ENCODE data around the gene UBP1. TPM values are rescaled to one million over a fixed set of nuclear protein-coding genes. Genes with fewer than 3 reads are reported as not detected.
"Not testable (repeated sequence)": the region's sequence is repeated elsewhere in the genome, so short reads cannot be mapped to it uniquely, and the experiment has no call there.

The UBP1 gene
- total and polyA plus RNA-seq, 5 donors from 2014 or later: 9.3 to 92.9 (median 11.7) TPM

DNA sequence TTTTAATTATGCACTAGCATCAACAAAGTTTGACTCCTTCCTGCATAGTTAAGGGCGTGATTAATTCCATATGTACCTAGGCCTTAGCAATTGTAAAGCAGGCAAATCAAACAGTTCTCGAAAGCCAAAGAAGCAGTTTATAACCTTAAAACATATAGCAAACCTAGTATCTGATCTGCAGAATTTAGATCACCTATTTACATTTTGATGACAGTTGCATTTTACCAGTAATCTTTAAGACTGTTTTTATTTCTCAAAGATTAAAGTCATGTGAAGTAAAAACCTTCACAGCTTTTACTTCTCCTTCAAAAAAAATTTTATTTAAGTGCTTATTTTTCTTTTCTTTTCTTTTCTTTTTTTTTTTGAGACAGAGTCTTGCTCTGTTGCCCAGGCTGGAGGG is 20.9 kb upstream of the UBP1 start:
- Histone ChIP-seq H3K4me1 (ENCODE audit: control insufficient read depth, insufficient read depth, low read length, poor library complexity, severe bottlenecking) (no peaks in the 10 kb centered on the region), H3K4me3 (ENCODE audit: low read depth, low read length) (no peak overlapping the region), H3K27me3 (ENCODE audit: control insufficient read depth, insufficient read depth, low read length) (no peaks in the 10 kb centered on the region), H3K9me3 (ENCODE audit: control insufficient read depth in 2 of 2, low read length in 2 of 2) (no peaks in the 10 kb centered on the region), H3K36me3 (ENCODE audit: control insufficient read depth, insufficient read depth, low read length) (no peaks in the 10 kb centered on the region), H3K27ac (ENCODE audit: insufficient read depth, low read length, poor library complexity, severe bottlenecking) (no peak overlapping the region)
- H3K4me1 Mint-ChIP-seq: no peaks in the 10 kb centered on the region
- H3K4me3 Mint-ChIP-seq: no peak overlapping the region
- H3K27ac Mint-ChIP-seq: no peak overlapping the region
- no peak for DNase-seq
- H3K9me3 Mint-ChIP-seq: peaks cover 0 to 24% (median 3%) of the 10 kb centered on the region in 7 donors
- H3K27me3 Mint-ChIP-seq: no peaks in the 10 kb centered on the region
- peaks cover 19% of the 10 kb centered on the region for H3K36me3 Mint-ChIP-seq
- no peak for ATAC-seq (ENCODE audit: low read depth in 2 of 2)

DNA sequence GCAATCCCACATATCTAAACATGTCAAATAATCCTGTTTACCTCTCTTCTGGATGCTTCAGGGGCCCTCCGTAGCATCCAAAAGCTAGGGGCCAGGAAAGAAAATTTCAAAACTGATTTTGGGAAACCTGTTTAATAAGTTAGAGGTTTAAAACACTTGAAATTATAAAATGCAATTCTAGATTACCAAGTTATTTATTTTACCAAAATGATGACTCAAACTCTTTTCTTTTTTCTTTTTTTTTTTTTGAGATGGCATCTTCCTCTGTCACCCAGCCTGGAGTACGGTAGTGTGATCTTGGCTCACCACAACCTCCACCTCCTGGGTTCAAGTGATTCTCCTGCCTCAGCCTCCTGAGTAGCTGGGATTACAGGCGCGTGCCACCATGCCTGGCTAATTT is 19.4 kb upstream of the UBP1 start:
- not testable (repeated sequence) for ATAC-seq (ENCODE audit: low read depth in 2 of 2); H3K36me3 ChIP-seq (ENCODE audit: control insufficient read depth, insufficient read depth, low read length); H3K4me3 Mint-ChIP-seq; DNase-seq; H3K27me3 Mint-ChIP-seq; H3K9me3 ChIP-seq (ENCODE audit: control insufficient read depth in 2 of 2, low read length in 2 of 2); H3K27ac Mint-ChIP-seq; H3K4me3 ChIP-seq (ENCODE audit: low read depth, low read length); H3K27ac ChIP-seq (ENCODE audit: insufficient read depth, low read length, poor library complexity, severe bottlenecking); H3K4me1 Mint-ChIP-seq; H3K27me3 ChIP-seq (ENCODE audit: control insufficient read depth, insufficient read depth, low read length); H3K4me1 ChIP-seq (ENCODE audit: control insufficient read depth, insufficient read depth, low read length, poor library complexity, severe bottlenecking)
- Mint-ChIP-seq H3K9me3 (peaks cover 0 to 24% (median 3%) of the 10 kb centered on the region in 7 donors), H3K36me3 (peaks cover 19% of the 10 kb centered on the region)

DNA sequence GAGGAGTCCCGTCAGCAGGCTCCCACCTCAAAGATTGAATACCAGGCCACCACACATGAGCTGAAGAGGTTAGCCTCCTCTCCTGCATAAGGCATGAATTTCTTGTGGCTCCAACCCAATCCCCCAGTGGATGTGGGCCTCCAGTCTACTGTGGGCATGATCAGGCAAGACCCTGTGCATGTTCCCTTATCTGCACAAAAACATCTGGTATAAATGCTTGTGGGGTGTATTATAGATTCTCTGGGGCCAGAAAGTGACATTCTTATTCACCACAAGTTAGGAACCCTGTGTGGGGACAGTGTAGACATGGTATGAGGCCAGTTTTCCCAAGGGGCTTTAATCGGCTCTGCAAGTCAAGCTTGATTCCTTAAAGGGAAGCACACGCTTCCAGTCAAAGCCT is 18.2 kb upstream of the UBP1 start:
- Histone ChIP-seq H3K4me3 (ENCODE audit: low read depth, low read length) (no peak overlapping the region), H3K9me3 (ENCODE audit: control insufficient read depth in 2 of 2, low read length in 2 of 2) (no peaks in the 10 kb centered on the region), H3K27me3 (ENCODE audit: control insufficient read depth, insufficient read depth, low read length) (no peaks in the 10 kb centered on the region), H3K4me1 (ENCODE audit: control insufficient read depth, insufficient read depth, low read length, poor library complexity, severe bottlenecking) (no peaks in the 10 kb centered on the region), H3K27ac (ENCODE audit: insufficient read depth, low read length, poor library complexity, severe bottlenecking) (no peak overlapping the region), H3K36me3 (ENCODE audit: control insufficient read depth, insufficient read depth, low read length) (no peaks in the 10 kb centered on the region)
- Mint-ChIP-seq H3K4me1 (peaks cover 0 to 4% (median 2%) of the 10 kb centered on the region in 4 donors), H3K27ac (no peak overlapping the region), H3K9me3 (peaks cover 0 to 24% (median 5%) of the 10 kb centered on the region in 7 donors), H3K27me3 (no peaks in the 10 kb centered on the region), H3K36me3 (peaks cover 17% of the 10 kb centered on the region), H3K4me3 (no peak overlapping the region)
- DNase-seq (no peak), ATAC-seq (ENCODE audit: low read depth in 2 of 2) (no peak)

DNA sequence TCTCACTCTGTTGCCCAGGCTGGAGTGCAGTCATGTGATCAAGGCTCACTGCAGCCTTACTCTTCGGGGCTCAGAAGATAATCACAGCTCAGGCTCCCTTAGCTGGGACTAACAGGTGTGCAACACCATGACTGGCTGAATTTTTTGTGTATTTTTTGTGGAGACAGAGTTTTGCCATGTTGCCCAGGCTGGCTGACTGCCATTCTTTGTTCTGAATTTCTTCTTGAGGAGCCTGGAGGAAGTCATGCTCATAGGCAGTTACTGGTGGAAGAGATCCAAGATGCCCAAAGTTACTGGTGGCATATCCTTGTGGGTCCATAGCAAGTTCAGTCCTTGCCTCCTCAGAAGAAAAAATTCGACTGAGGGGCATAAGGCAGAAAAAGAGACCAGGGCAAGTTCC is 16.6 kb upstream of the UBP1 start:
- Histone ChIP-seq H3K27me3 (ENCODE audit: control insufficient read depth, insufficient read depth, low read length) (no peaks in the 10 kb centered on the region), H3K27ac (ENCODE audit: insufficient read depth, low read length, poor library complexity, severe bottlenecking) (no peak overlapping the region), H3K4me3 (ENCODE audit: low read depth, low read length) (no peak overlapping the region), H3K4me1 (ENCODE audit: control insufficient read depth, insufficient read depth, low read length, poor library complexity, severe bottlenecking) (no peaks in the 10 kb centered on the region), H3K36me3 (ENCODE audit: control insufficient read depth, insufficient read depth, low read length) (no peaks in the 10 kb centered on the region), H3K9me3 (ENCODE audit: control insufficient read depth in 2 of 2, low read length in 2 of 2) (no peaks in the 10 kb centered on the region)
- H3K27me3 Mint-ChIP-seq: no peaks in the 10 kb centered on the region
- H3K4me1 Mint-ChIP-seq: peaks cover 0 to 4% (median 2%) of the 10 kb centered on the region in 4 donors
- no peak for DNase-seq
- no peak for ATAC-seq (ENCODE audit: low read depth in 2 of 2)
- no peak overlapping the region for H3K27ac Mint-ChIP-seq
- H3K36me3 Mint-ChIP-seq: peaks cover 20% of the 10 kb centered on the region
- H3K9me3 Mint-ChIP-seq: peaks cover 0 to 24% (median 5%) of the 10 kb centered on the region in 7 donors
- H3K4me3 Mint-ChIP-seq: no peak overlapping the region

DNA sequence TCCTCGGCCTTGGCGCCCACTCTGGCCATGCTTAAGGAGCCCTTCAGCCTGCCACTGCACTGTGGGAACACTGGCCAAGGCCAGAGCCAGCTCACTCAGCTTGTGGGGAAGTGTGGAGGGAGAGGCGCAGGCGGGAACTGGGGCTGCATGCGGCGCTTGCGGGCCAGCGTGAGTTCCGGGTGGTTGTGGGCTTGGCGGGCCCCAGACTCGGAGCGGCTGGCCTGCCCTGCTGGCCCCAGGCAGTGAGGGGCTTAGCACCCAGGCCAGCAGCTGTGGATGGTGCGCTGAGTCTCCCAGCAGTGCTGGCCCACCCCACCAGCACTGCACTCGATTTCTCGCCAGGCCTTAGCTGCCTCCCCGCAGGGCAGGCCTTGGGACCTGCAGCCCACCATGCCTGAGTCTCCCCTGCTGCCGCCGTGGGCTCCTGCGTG is 13.1 kb upstream of the UBP1 start:
- ATAC-seq (ENCODE audit: low read depth in 2 of 2) (no peak), DNase-seq (no peak)
- H3K4me3 ChIP-seq (ENCODE audit: low read depth, low read length): no peak overlapping the region
- H3K9me3 Mint-ChIP-seq: peaks cover 0 to 11% (median 4%) of the 10 kb centered on the region in 7 donors
- no peaks in the 10 kb centered on the region for H3K9me3 ChIP-seq (ENCODE audit: control insufficient read depth in 2 of 2, low read length in 2 of 2)
- no peaks in the 10 kb centered on the region for H3K27me3 ChIP-seq (ENCODE audit: control insufficient read depth, insufficient read depth, low read length)
- H3K36me3 ChIP-seq (ENCODE audit: control insufficient read depth, insufficient read depth, low read length): no peaks in the 10 kb centered on the region
- peaks cover 12% of the 10 kb centered on the region for H3K36me3 Mint-ChIP-seq
- H3K27me3 Mint-ChIP-seq: no peaks in the 10 kb centered on the region
- no peak overlapping the region for H3K27ac Mint-ChIP-seq
- H3K4me1 ChIP-seq (ENCODE audit: control insufficient read depth, insufficient read depth, low read length, poor library complexity, severe bottlenecking): no peaks in the 10 kb centered on the region
- H3K4me1 Mint-ChIP-seq: peaks cover 0 to 4% (median 3%) of the 10 kb centered on the region in 4 donors
- H3K27ac ChIP-seq (ENCODE audit: insufficient read depth, low read length, poor library complexity, severe bottlenecking): no peak overlapping the region
- H3K4me3 Mint-ChIP-seq: no peak overlapping the region

DNA sequence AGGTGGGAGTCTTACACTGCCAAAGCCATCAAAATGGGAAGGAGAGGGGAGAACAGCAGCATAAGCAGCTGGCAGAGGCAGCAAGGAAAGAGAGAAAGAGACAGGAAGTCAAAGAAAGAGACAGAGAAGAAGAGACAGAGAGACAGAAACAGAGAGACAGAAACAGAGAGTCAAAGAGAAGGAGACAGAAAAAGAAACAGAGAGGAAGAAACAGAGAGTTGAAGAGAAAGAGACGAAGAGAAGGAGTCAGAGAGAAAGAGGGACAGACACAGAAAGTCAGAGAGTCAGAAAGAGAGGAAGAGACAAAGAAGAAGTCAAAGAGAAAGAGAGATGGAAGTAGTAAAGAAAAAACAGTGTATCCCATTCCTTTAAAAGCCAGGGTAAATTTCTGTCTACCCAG is 11.8 kb upstream of the UBP1 start:
- DNase-seq; H3K4me3 ChIP-seq (ENCODE audit: low read depth, low read length): not testable (repeated sequence)

DNA sequence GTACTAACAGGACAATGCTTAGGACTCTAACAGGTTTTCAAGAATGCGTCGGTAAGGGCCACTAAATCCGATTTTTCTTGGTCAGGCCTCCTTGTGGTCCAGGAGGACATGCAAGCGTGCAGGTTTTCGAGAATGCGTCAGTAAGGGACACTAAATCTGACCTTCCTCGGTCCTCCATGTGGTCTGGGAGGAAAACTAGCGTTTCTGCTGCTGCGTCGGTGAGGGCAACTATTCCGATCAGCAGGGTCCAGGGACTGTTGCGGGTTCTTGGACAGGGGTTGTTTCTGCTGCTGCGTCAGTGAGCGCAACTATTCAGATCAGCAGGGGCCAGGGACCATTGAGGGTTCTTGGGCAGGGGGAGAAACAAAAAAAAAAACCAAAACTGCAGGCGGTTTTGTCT is 7.8 kb upstream of the UBP1 start:
- no peak for DNase-seq
- H3K27ac Mint-ChIP-seq: peak overlapping the region in 1 of 3 donors; percentile 15
- Histone ChIP-seq H3K27me3 (ENCODE audit: control insufficient read depth, insufficient read depth, low read length) (no peaks in the 10 kb centered on the region), H3K36me3 (ENCODE audit: control insufficient read depth, insufficient read depth, low read length) (no peaks in the 10 kb centered on the region), H3K4me3 (ENCODE audit: low read depth, low read length) (no peak overlapping the region), H3K27ac (ENCODE audit: insufficient read depth, low read length, poor library complexity, severe bottlenecking) (no peak overlapping the region), H3K4me1 (ENCODE audit: control insufficient read depth, insufficient read depth, low read length, poor library complexity, severe bottlenecking) (no peaks in the 10 kb centered on the region), H3K9me3 (ENCODE audit: control insufficient read depth in 2 of 2, low read length in 2 of 2) (no peaks in the 10 kb centered on the region)
- H3K4me3 Mint-ChIP-seq: peak overlapping the region in 1 of 4 donors; percentile 77
- H3K27me3 Mint-ChIP-seq: peaks cover 4% of the 10 kb centered on the region
- peaks cover 5% of the 10 kb centered on the region for H3K36me3 Mint-ChIP-seq
- H3K9me3 Mint-ChIP-seq: peaks cover 0 to 1% (median 0%) of the 10 kb centered on the region in 7 donors
- H3K4me1 Mint-ChIP-seq: peaks cover 5 to 16% (median 11%) of the 10 kb centered on the region in 4 donors
- no peak for ATAC-seq (ENCODE audit: low read depth in 2 of 2)

More for the DNA sequence above, 11.8 kb upstream of the UBP1 start:
- not testable (repeated sequence) for H3K4me1 ChIP-seq (ENCODE audit: control insufficient read depth, insufficient read depth, low read length, poor library complexity, severe bottlenecking); H3K27me3 Mint-ChIP-seq; ATAC-seq (ENCODE audit: low read depth in 2 of 2); H3K4me3 Mint-ChIP-seq; H3K27ac ChIP-seq (ENCODE audit: insufficient read depth, low read length, poor library complexity, severe bottlenecking); H3K9me3 ChIP-seq (ENCODE audit: control insufficient read depth in 2 of 2, low read length in 2 of 2); H3K36me3 Mint-ChIP-seq; H3K36me3 ChIP-seq (ENCODE audit: control insufficient read depth, insufficient read depth, low read length); H3K27me3 ChIP-seq (ENCODE audit: control insufficient read depth, insufficient read depth, low read length); H3K9me3 Mint-ChIP-seq
- peak overlapping the region in 1 of 3 donors; percentile 44 for H3K27ac Mint-ChIP-seq
- H3K4me1 Mint-ChIP-seq: peaks cover 0 to 11% (median 7%) of the 10 kb centered on the region in 4 donors

DNA sequence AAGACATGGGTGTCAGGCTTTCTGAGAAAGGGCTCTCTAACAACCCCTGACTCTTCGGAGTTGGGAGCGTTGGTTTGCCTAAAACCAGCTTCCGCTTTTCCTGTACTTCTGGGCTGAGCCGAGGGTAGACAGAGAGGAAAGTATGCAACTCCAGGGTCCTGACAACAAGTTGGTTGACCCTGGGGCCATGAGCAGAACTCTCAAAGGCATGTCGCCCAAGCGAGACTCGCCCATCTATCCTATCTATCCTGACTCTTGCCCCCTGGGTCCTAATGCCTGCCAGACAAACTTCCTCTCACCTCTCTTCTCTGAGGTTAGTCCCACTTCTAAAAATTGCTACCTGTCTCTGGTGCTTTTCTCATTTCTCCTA is 7.0 kb upstream of the UBP1 start:
- H3K4me3 ChIP-seq (ENCODE audit: low read depth, low read length): peak overlapping the region; percentile 37
- not testable (repeated sequence) for H3K27me3 Mint-ChIP-seq; ATAC-seq (ENCODE audit: low read depth in 2 of 2); H3K27me3 ChIP-seq (ENCODE audit: control insufficient read depth, insufficient read depth, low read length); H3K36me3 ChIP-seq (ENCODE audit: control insufficient read depth, insufficient read depth, low read length); H3K9me3 Mint-ChIP-seq; H3K27ac ChIP-seq (ENCODE audit: insufficient read depth, low read length, poor library complexity, severe bottlenecking); DNase-seq; H3K36me3 Mint-ChIP-seq; H3K9me3 ChIP-seq (ENCODE audit: control insufficient read depth in 2 of 2, low read length in 2 of 2); H3K4me1 ChIP-seq (ENCODE audit: control insufficient read depth, insufficient read depth, low read length, poor library complexity, severe bottlenecking)
- peak overlapping the region; percentile 10 to 84 (median 80) for H3K4me3 Mint-ChIP-seq
- peaks cover 5 to 18% (median 12%) of the 10 kb centered on the region in 4 donors for H3K4me1 Mint-ChIP-seq
- peak overlapping the region; percentile 31 to 88 (median 80) for H3K27ac Mint-ChIP-seq

All from CD4-positive, CD25-positive, alpha-beta regulatory T cell (primary cell).